NCI-H748 (cell line): ENCODE measurements around the gene RETREG3.
"Not testable (repeated sequence)": the region's sequence is repeated elsewhere in the genome, so short reads cannot be mapped to it uniquely, and the experiment has no call there.

ENCODE experiments used
- DNase-seq: peaks from one replicate; lab custom pipeline; 2025; ENCODE audit not compliant: unreplicated experiment; lab: John Stamatoyannopoulos, UW

RETREG3 gene

DNA sequence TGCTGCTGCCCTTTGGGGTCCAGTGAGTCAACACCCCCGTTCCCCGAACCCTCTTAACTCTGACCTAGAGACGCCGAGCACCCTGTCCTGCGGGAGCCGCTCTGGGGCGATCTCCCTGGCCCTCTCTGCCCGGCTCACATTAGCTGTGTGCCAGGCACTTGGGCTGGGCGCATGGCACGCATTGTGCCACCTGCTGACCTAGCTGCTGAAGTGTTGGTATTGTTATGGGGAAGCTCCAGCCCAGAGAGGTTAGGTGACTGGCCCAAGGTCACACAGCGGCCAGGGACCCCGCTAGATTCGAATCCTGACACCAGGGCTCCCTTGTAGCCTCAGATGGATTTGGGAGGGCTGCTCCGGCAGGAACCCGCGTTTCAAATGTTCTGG is 55.3 kb downstream of the RETREG3 start:
- peak; percentile 29 for DNase-seq

DNA sequence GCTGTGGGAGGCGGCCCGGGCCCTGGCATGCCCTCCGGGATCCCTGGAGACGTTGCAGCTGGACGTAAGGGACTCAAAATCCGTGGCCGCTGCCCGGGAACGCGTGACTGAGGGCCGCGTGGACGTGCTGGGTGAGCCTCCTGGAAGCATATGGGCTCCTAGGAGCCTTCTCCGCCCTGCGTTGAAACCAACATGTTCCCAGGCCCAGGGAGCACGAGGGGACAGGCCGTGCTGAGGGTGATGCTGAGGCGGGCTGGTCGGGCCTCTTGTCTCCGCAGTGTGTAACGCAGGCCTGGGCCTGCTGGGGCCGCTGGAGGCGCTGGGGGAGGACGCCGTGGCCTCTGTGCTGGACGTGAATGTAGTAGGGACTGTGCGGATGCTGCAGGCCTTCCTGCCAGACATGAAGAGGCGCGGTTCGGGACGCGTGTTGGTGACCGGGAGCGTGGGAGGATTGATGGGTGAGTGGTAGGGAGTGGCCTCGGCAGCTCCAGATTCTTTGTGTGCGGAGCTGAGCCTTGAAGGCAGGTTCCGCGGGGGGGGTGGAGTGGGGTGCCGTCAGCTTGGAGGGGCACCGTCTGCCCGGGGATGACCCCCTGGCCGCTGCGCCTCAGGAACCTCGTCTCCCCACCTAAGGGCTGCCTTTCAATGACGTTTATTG is 55.9 kb downstream of the RETREG3 start:
- DNase-seq = no peak

DNA sequence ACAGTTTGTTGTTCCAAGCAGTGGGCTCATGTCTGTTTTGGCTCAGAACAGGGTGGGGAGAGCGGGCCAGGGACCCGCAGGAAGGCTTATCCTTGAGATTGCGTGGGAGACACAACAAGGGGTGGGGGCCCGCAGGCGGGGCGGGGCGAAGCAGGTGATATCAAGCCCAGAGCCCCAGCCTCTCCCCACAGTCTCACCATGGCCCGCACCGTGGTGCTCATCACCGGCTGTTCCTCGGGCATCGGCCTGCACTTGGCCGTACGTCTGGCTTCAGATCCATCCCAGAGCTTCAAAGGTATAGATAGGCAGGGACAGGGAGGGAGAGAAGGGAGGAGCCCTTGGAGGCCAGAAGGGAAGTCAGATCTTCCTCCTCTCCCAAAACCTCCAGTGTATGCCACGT is 56.4 kb downstream of the RETREG3 start, which contains the start of gene HSD17B1:
Gene HSD17B1 (plus strand): TSS at position 188 of the 400 bp plus-strand sequence. CDS start 11 bp downstream, at position 199.
- DNase-seq = not testable (repeated sequence)

DNA sequence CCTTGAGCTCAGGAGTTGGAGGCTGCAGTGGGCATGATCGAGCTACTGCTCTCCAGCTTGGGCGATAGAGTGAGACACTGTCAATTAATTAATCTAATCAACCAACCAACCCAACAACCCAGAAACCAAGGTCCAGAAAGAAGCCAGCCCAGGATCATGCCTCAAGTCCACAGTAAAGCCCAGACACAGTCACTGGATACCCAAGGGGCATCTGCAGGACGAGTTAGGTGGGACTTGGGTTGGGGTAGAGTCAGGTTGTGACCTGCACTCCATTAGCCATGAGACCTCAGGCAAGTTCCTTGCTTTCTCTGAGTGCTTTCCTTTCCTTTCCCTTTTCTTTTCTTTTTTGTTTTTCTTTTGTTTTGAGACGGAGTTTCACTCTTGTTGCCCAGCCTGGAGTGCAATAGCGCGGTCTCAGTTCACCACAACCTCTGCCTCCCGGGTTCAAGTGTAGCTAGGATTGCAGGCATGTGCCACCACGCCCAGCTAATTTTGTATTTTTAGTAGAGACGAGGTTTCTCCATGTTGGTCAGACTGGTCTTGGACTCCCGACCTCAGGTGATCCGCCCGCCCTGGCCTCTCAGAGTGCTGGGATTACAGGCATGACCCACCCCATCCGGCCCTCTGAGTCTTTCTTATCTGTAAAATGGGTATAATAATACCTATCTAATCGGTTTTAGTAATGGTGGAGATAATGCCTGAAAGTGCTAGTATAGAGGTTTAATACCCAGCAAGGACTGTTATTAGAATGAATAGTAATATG is 60.0 kb downstream of the RETREG3 start:
- DNase-seq = no peak

DNA sequence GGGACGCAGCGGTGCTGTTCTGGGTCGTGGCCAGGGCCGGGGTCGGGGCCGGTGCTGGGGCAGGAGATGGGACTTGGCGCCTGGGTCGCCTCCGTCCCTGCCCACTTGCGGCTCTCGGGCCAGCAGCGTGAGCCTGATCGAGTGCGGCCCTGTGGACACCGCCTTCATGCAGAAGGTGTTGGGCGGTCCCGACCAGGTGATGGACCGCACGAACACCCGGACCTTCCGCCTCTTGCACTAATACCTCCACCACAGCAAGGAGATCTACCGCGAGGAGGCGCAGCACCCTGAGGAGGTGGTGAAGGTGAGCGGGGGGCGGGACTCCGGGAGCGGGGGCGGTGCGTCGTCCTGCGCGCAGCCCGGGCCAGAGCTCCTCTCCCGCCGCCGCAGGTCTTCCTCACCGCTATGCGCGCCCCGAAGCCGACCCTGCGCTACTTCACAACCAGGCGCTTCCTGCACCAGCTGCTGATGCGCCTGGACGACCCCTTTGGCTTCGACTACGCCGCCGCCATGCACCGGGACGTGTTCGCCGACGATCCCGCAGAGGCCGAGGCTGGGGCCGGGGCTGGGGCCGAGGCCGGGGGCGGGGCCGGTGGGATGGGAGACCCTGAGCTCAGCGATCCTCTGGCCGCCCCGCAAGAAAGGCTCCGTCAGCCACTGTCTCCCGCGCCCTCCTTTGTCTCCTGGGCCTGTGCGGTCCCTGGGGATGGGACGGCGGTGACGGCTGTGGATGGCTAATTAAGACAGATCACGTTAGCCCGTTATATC is 60.9 kb downstream of the RETREG3 start:
- peak; percentile 86 for DNase-seq

DNA sequence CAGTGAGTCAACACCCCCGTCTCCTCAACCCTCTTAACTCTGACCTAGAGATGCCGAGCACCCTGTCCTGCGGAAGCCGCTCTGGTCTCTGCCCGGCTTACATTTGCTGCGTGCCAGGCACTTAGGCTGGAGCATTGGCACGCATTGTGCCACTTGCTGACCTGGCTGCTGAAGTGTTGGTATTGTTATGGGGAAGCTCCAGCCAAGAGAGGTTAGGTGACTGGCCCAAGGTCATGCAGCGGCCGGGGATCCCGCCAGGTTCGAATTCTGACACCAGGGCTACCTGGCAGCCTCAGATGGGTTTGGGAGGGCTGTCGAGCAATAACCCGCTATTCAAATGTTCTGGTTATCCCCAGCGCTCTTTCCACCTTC is 61.5 kb downstream of the RETREG3 start:
- no peak for DNase-seq

DNA sequence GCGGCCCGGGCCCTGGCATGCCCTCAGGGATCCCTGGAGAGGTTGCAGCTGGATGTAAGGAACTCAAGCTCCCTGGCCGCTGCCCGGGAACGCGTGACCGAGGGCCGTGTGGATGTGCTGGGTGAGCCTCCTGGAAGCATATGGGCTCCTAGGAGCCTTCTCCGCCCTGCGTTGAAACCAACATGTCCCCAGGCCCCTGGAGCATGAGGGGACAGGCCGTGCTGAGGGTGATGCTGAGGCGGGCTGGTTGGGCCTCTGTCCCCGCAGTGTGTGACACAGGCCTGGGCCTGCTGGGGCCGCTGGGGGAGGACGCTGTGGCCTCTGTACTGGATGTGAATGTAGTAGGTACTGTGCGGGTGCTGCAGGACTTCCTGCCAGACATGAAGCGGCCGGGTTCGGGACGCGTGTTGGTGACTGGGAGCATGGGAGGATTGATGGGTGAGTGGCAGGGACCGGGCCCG is 62.1 kb downstream of the RETREG3 start:
- DNase-seq = no peak

DNA sequence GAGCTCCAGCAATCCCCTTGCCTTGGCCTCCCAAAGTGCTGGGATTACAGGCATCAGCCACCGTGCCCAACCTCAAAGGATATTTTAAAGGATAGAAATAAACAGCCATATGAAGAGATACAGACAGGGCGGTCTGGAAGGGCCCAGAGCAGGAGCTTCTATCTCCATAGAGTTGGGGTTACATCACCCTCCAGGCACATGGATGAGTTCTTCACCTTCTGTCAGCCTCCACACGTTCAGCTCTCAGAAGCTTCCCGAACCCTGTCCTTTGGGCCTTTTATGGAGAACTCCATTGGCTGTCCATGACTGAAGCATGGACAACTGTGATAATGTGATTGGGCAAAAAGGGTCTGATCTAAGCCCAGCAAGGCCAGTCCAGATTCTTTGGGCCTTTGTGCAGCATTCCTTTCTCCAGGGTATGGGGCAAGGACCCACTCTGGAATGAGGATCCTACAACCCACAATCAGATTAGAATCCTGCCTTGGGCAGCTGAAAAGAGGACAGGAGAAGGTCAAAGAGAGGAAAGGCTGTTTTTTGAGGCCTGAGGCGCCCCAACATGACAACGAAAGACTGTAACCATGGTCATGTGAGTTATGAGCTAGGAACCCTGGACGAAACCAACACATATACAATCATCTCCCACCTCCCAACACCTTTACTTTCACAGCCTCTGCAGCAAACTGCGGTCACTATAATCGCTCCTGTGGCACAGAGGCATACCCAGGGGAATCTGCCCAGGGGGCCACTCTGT is 63.2 kb downstream of the RETREG3 start:
- DNase-seq = not testable (repeated sequence)

DNA sequence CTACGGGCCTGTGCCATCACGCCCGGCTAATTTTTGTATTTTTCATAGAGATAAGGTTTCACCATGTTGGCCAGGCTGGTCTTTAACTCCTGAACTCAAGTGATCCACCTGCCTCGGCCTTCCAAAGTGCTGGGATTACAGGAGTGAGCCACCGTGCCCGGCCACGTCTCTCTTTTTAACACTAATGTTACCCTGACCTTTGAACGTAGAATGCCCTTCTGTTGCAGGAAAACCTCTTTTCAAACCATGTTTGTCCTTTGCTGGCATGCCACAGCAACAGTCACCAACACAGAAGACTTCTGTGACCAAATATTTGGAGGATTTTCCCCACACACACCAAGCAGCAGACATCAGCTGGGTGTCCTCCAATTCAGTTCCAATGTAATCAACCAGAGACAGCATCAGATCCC is 64.3 kb downstream of the RETREG3 start:
- no peak for DNase-seq

DNA sequence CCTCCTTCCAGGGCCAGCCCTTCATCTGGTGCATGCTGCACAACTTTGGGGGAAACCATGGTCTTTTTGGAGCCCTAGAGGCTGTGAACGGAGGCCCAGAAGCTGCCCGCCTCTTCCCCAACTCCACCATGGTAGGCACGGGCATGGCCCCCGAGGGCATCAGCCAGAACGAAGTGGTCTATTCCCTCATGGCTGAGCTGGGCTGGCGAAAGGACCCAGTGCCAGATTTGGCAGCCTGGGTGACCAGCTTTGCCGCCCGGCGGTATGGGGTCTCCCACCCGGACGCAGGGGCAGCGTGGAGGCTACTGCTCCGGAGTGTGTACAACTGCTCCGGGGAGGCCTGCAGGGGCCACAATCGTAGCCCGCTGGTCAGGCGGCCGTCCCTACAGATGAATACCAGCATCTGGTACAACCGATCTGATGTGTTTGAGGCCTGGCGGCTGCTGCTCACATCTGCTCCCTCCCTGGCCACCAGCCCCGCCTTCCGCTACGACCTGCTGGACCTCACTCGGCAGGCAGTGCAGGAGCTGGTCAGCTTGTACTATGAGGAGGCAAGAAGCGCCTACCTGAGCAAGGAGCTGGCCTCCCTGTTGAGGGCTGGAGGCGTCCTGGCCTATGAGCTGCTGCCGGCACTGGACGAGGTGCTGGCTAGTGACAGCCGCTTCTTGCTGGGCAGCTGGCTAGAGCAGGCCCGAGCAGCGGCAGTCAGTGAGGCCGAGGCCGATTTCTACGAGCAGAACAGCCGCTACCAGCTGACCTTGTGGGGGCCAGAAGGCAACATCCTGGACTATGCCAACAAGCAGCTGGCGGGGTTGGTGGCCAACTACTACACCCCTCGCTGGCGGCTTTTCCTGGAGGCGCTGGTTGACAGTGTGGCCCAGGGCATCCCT is 65.7 kb downstream of the RETREG3 start:
- DNase-seq = no peak

DNA sequence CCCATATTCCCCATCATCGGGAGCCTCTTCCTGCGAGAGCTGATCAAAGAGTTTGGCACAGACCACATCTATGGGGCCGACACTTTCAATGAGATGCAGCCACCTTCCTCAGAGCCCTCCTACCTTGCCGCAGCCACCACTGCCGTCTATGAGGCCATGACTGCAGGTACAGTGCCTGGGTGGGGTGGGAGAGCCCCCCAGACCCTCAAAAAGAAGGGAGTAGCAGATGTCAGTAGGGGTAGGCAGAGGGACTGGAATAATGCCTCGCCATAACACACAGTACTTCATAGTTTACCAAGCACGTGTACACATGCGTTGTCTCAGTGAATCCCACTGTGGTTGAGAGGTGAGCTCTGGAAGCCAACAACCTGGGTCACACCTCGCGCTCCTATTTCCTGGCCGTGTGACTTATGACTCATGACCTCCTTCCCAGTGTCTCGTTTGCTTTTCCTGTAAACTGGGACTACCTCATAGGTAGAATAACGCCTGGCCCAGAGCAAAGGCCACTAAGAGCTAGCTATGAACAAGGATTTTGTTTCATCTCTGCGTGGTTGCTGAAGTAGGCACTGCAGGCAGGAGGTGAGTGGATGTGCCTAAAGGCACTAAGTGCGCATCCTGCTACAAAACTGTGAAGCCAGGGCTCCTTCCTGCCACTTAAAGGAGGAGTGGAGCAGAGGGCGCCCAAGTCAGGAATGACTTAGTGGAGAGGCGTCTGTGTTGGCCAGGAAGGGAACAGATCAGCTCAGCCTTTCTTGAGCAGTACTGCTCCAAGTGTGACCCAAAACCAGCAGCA is 67.9 kb downstream of the RETREG3 start:
- DNase-seq = no peak

DNA sequence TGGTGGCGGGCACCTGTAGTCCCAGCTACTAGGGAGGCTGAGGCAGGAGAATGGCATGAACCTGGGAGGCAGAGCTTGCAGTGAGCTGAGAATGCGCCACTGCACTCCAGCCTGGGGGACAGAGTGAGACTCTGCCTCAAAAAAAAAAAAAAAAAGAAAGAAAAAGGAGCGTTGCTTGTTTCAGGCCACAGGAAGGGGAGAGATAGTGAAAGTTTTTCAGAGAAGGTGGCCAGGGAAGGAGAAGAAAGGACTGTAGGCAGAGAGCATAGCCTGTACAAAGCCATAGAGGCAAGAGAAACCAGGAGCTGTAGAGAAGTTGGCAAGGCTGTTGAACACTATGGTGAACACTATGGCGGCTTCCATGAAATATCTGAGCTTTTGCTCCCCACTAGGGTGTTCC is 68.6 kb downstream of the RETREG3 start:
- not testable (repeated sequence) for DNase-seq

DNA sequence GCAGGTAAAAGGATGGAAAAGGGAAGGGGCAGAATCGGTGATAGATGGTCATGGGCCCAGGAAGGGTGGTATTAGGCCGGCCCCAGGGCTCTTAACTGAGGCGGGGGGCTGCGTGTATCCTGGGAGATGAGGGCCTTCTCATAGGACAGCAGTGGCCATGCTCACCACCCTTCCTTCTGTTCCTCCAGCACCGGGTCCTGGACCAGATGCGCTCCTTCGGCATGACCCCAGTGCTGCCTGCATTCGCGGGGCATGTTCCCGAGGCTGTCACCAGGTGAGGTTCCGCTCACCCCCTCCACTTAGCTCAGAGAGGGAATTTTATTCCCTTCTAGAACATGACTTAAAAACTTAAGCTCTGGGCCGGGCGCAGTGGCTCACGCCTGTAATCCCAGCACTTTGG is 70.7 kb downstream of the RETREG3 start:
- DNase-seq = no peak

DNA sequence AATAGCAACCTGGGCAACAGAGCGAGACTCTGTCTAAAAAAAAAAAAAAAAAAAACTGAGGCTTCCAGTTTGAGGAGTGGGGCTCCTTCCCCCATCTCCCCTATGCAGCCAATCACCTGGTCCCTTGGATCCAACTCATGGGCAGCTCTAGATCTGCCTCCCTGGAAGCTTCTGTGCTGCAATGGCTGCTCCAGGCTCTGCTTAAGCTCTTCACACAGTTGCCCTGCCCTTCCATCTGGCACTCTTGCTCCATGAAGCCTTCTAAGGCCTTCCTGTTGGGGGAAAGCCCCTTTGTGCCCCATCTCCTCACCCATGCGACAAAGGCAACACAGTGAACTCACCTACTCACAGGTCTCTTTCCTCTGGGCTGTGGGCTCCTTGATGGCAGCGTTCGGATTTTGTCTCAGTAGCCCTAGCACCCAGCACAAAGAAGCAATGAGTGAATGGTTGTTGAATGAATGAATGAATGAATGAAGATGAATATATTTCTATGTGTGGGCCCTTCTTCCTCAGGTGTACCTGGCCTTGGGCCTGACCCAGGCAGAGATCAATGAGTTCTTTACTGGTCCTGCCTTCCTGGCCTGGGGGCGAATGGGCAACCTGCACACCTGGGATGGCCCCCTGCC is 71.2 kb downstream of the RETREG3 start:
- DNase-seq = no peak

DNA sequence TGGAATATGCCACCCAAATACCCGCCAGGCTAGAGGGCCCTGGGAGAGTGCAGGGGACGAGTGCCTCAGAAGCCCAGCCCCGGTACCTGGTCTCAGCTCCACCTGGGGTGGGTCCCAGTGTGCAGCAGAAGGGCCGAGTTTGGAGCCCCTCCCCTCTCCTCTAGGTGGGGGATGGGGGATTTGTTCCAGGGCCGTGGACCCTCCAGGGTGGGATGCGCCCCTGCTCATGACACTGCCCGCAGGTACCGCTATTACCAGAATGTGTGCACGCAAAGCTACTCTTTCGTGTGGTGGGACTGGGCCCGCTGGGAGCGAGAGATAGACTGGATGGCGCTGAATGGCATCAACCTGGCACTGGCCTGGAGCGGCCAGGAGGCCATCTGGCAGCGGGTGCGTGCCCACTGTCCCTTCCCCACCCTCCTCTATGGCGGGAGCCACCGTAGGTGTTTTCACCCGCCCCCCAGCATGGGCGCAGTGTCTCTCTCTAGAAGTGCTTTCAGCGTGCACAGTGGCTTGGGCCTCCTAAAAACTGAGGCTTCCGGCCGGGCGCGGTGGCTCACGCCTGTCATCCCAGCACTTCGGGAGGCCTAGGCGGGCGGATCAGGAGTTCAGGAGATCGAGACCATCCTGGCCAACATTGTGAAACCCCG is 71.9 kb downstream of the RETREG3 start:
- no peak for DNase-seq

DNA sequence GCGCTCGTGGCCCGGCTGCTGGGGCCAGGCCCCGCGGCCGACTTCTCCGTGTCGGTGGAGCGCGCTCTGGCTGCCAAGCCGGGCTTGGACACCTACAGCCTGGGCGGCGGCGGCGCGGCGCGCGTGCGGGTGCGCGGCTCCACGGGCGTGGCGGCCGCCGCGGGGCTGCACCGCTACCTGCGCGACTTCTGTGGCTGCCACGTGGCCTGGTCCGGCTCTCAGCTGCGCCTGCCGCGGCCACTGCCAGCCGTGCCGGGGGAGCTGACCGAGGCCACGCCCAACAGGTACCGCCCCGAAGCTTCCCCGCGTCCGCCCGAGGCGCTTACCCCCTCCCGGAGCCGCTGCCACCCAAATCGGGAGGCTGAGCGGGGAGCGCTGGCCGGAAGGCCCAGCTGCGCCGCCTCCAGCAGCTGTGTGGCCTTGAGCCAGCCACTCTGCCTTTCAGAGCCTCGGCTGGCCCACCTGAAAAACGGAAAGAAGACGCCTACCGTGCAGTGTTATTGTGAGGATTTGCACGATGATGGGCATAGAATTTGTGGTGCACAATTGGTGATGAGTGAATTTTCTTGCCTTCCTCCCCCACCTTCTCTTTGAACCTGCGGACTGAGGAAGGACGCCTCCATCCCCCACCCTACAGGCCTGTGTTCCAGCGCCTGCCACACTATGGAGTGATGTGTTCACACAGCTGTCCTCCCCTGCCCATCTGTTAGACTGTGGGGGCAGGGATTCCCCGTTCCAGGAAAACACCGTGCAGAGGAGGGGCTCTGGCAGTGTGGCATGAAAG is 72.6 kb downstream of the RETREG3 start:
- DNase-seq = peak; percentile 88

DNA sequence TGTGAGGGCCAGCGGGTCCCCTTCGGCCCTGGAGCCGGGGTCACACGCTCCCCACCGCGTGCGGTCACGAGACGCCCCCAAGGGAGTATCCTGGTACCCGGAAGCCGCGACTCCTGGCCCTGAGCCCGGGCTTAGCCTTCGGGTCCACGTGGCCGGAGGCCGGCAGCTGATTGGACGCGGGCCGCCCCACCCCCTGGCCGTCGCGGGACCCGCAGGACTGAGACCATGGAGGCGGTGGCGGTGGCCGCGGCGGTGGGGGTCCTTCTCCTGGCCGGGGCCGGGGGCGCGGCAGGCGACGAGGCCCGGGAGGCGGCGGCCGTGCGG is 73.2 kb downstream of the RETREG3 start, which contains the start of gene NAGLU:
Gene NAGLU (plus strand): TSS at position 194 of the 324 bp plus-strand sequence. CDS start 32 bp downstream, at position 226.
- DNase-seq = peak; percentile 94
